Left kidney (tissue), 8 donors: Measurements from ENCODE around the gene APOBEC3G. TPM values are rescaled to one million over a fixed set of nuclear protein-coding genes. Genes with fewer than 3 reads are reported as not detected.
"Not testable (repeated sequence)": the region's sequence is repeated elsewhere in the genome, so short reads cannot be mapped to it uniquely, and the experiment has no call there.

ENCODE experiments used
- DNase-seq: peaks from one replicate; pipeline ENCODE4 v3.0.0-alpha.2; 2013
- long read RNA-seq, 8 donors: transcript quantifications; one replicate each; lab custom pipeline, GENCODE V29; 2026
- polyA plus RNA-seq: library from polyadenylated mRNA; unstranded; fragments of 120-200 nt; gene quantifications from one replicate; pipeline ENCODE4 v1.2.1, GENCODE V29; 2013; ENCODE audit not compliant: insufficient read length

APOBEC3G gene
- 5.2 TPM for polyA plus RNA-seq
- long read RNA-seq, donor 1, partial matches to known transcripts = 0 of 2 reads
- long read RNA-seq, donor 1, other reads (novel, unspliced or antisense) = 0 of 2 reads
- long read RNA-seq, donor 2, partial matches to known transcripts = 0 of 2 reads
- long read RNA-seq, donor 2, other reads (novel, unspliced or antisense) = 0 of 2 reads
- long read RNA-seq, donor 3, partial matches to known transcripts = 0 of 1 reads
- long read RNA-seq, donor 3, other reads (novel, unspliced or antisense) = 0 of 1 reads
- long read RNA-seq, donor 4 = 0 reads
- long read RNA-seq, donor 5, partial matches to known transcripts = 0 of 4 reads
- long read RNA-seq, donor 5, other reads (novel, unspliced or antisense) = 0 of 4 reads
- long read RNA-seq, donor 6 = 0 reads
- long read RNA-seq, donor 7, partial matches to known transcripts = 0 of 3 reads
- long read RNA-seq, donor 7, other reads (novel, unspliced or antisense) = 0 of 3 reads
- long read RNA-seq, donor 8, partial matches to known transcripts = 0 of 1 reads
- long read RNA-seq, donor 8, other reads (novel, unspliced or antisense) = 0 of 1 reads

- not testable (repeated sequence) for DNase-seq
Measured at GRCh38 chr22:39077026-39077840, at the start of gene APOBEC3G. Gene APOBEC3G (plus strand): TSS chr22:39077275. CDS start chr22:39077362, 87 bp downstream.

- no peak for DNase-seq
Measured at GRCh38 chr22:39027717-39028116, 49.4 kb upstream of the APOBEC3G start.

GRCh38 chr22:39028281-39028680 is 48.8 kb upstream of the APOBEC3G start:
- DNase-seq = no peak

GRCh38 chr22:39029227-39029626 is 47.8 kb upstream of the APOBEC3G start:
- no peak for DNase-seq

GRCh38 chr22:39030705-39031104 is 46.4 kb upstream of the APOBEC3G start:
- no peak for DNase-seq

- DNase-seq = not testable (repeated sequence)
Measured at GRCh38 chr22:39031434-39032295, 45.4 kb upstream of the APOBEC3G start.

GRCh38 chr22:39037071-39037470 is 40.0 kb upstream of the APOBEC3G start:
- DNase-seq = not testable (repeated sequence)

GRCh38 chr22:39039306-39040126 is 37.6 kb upstream of the APOBEC3G start:
- DNase-seq = no peak

GRCh38 chr22:39040155-39040537 is 36.9 kb upstream of the APOBEC3G start:
- DNase-seq = not testable (repeated sequence)

- DNase-seq = peak; percentile 41
Measured at GRCh38 chr22:39040538-39041296, 36.4 kb upstream of the APOBEC3G start, which contains the start of gene APOBEC3F. Gene APOBEC3F (plus strand): TSS chr22:39040864. CDS start chr22:39040961, 97 bp downstream.

- DNase-seq = no peak
Measured at GRCh38 chr22:39041908-39042307, 35.2 kb upstream of the APOBEC3G start.

- DNase-seq = not testable (repeated sequence)
Measured at GRCh38 chr22:39043063-39043462, 34.0 kb upstream of the APOBEC3G start.

- not testable (repeated sequence) for DNase-seq
Measured at GRCh38 chr22:39045136-39045535, 31.9 kb upstream of the APOBEC3G start.

GRCh38 chr22:39049486-39049885 is 27.6 kb upstream of the APOBEC3G start:
- not testable (repeated sequence) for DNase-seq

- not testable (repeated sequence) for DNase-seq
Measured at GRCh38 chr22:39051844-39052495, 25.1 kb upstream of the APOBEC3G start.

- no peak for DNase-seq
Measured at GRCh38 chr22:39055658-39056057, 21.4 kb upstream of the APOBEC3G start.

- not testable (repeated sequence) for DNase-seq
Measured at GRCh38 chr22:39061290-39061689, 15.8 kb upstream of the APOBEC3G start.

- not testable (repeated sequence) for DNase-seq
Measured at GRCh38 chr22:39061951-39062350, 15.1 kb upstream of the APOBEC3G start.

GRCh38 chr22:39063904-39064303 is 13.2 kb upstream of the APOBEC3G start:
- not testable (repeated sequence) for DNase-seq
